Measurements from ENCODE around the gene SPTB. TPM values are rescaled to one million over a fixed set of nuclear protein-coding genes. Genes with fewer than 3 reads are reported as not detected.

The SPTB gene
- total RNA-seq, 1 experiment from 2014 or later, result not detected

- in situ Hi-C loops (cut with HindIII; ENCODE audit: low sequenced_read_pairs), result no loop called here
- DNase-seq (ENCODE audit: low spot score), result no peak
These were observed 153.7 kb downstream of the SPTB start for GRCh38 chr14:64725879-64726584.

DNA sequence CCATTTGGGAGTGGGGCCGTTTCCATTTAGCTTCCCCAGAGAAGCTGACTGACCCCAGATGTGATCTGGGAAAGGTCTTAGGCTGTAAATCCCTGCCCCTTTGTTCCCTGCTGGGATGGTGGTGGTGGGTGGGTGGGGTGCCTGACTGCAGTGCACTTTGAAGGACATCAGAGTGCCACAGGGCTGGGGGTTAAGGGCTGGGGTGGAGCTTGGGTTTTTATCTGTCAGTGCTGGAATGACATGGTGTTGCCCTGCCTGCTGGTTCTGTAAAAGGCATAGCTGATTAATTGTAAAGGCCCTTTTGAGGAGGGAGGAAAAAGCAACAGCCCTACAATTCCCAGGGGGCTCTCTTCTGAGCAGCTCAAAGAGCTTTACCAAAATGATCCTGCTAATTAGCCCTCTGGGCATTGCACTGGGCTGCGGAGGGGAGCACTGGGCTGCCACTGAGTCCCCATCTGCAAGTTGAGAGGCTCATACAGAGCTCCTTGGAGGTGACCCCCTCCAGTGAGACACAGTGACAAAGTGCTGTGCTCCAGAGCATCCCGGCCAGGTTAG lies 154.4 kb downstream of the SPTB start:
- no peak for DNase-seq (ENCODE audit: low spot score)
- in situ Hi-C loops (cut with HindIII; ENCODE audit: low sequenced_read_pairs), result no loop called here

DNA sequence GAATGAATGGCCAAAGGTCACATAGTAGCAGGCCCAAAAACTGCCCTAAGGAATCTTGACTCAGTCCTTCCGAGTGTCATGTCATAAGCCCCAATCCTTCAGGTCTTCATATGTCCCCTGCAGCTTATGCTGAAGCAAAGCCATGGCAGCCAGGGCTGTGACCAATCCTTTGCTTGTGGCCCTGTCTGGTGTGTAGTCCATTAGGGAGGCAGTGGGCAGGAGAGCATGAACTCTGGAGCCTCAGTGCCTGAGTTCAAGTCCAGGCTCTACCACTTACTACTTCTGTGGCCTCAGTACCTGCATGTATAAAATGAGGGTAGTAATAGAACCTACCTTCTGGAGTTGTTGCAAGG lies 155.2 kb downstream of the SPTB start:
- in situ Hi-C loops (cut with HindIII; ENCODE audit: low sequenced_read_pairs), result no loop called here

DNA sequence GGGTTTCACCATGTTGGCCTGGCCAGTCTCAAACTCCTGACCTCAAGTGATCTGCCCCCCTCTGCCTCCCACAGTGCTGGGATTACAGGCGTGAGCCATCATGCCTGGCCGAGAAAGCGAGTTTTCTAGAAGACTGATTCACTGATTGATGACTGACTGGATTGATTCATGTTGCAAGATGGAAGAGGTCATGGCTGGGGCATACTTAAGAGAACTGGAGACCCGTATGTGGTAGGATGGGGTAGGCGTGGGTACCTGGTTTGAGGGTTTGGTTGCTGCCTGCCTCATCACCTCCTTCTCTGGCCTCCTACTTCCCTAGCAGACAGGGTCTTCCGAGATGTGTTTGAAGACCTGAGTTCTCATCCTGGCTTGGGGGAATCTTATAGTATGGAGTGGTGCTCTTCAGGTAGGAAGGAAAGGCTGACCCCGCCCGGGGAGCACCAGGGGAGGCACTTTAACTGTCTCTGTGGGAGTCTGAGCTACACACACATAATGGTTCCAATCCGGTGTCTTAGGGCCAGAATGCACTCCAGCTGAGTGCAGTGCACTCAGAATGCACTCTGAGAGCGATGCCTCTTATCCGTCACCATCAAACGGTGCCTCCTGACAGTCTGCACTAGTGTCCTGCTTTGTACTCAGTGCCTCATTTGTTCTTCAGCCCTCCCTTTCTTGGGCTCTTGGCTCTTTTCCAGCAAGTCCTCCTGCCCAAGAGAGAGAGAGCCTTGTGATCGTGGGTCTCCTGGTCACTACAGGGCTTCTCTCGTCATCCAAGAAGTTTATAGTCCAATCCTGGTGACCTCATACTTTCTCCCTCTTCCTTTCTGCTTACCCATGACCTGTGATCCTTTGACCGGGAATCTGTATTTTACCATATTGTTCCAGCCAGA lies 155.8 kb downstream of the SPTB start:
- DNase-seq (ENCODE audit: low spot score), result no peak
- in situ Hi-C loops (cut with HindIII; ENCODE audit: low sequenced_read_pairs), result no loop called here

More for the DNA sequence above, 155.2 kb downstream of the SPTB start:
- DNase-seq (ENCODE audit: low spot score), result no peak

- in situ Hi-C loops (cut with HindIII; ENCODE audit: low sequenced_read_pairs), result no loop called here
- no peak for DNase-seq (ENCODE audit: low spot score)
These were observed 156.8 kb downstream of the SPTB start for GRCh38 chr14:64722842-64723447.

DNA sequence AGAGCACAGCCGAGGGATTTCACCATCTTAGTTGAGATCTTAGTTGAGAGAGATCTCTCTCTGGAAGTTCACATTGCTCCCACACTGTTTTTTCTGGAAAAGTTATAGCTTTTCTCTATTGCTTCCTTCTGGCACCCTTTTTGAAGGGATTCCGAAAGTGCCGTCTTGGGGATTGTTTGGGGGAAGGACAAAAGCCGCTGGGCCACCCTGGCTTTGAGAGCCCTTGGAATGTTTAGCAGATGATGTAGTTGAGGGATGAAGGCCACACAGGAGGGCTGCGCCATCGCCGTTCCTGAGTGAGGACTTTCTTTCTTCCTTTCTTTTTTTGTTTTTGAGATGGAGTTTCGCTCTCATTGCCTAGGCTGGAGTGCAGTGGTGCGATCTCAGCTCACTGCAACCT lies 157.8 kb downstream of the SPTB start:
- in situ Hi-C loops (cut with HindIII; ENCODE audit: low sequenced_read_pairs), result no loop called here
- DNase-seq (ENCODE audit: low spot score), result no peak

- in situ Hi-C loops (cut with HindIII; ENCODE audit: low sequenced_read_pairs), result no loop called here
- no peak for DNase-seq (ENCODE audit: low spot score)
These were observed 158.3 kb downstream of the SPTB start for GRCh38 chr14:64721391-64721791.

DNA sequence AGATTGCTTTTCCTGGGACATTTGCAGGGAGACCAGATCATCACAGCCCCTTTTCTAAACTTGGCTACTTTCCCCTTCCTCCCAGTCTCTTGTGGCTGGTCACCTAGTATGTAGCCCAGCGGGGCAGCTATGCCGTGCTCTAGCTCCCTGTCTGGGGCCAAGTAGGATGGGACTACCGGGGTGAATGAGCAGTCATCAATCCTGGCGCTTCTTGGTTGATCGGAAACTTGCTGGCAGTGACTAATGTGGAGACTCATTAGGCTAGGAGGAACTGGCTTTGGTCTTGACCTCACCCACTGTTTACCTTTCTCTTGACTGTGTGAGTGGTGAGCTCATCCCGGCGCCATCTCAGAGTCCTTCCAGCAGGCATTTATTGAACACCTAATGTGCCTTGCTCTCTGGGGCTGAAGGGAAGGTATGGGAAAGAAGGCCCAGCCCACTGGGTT lies 159.6 kb downstream of the SPTB start:
- no peak for DNase-seq (ENCODE audit: low spot score)
- in situ Hi-C loops (cut with HindIII; ENCODE audit: low sequenced_read_pairs), result no loop called here

DNA sequence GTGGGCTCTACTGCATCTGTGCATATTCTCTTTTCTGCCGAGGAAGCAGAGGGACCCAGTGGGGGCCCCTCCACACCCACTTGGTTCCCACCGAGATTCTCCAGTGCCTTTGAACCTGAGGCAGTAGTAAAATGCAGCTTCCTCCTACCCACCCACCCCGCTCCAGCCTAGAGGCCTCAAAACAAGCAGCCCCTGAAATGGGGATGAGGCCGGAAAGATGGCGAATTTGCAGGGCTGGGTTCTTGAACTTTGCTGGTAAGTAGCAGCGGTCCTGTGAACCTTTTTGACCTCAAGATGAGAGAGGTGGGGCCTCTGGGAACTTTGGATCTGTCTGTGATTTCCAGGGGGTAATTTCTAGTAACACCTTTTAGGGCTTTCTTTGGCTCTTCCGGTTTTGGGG lies 160.1 kb downstream of the SPTB start:
- no peak for DNase-seq (ENCODE audit: low spot score)

GRCh38 chr14:64718762-64719161 lies 160.9 kb downstream of the SPTB start:
- in situ Hi-C loops (cut with HindIII; ENCODE audit: low sequenced_read_pairs), result no loop called here
- no peak for DNase-seq (ENCODE audit: low spot score)

More for the DNA sequence above, 160.1 kb downstream of the SPTB start:
- in situ Hi-C loops (cut with HindIII; ENCODE audit: low sequenced_read_pairs), result no loop called here

DNA sequence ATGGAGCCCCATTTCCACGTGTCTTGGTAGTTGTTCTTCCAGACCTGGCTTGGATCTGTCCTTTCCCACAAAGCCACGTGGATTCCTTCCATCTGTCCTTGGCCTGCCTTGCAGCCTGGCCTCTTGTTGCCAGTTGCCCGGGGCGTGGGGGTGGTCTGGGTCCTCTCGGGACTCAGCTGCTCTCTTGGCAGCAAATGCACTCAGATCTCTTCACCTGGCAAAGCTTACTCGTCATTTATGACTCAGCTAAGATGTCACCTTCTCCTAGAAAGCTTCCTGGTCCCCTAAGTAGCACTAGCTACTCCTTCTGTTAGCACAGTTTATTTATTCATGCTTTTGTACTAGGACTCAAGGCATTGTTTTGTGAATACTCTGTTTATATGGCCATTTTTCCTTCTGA lies 161.8 kb downstream of the SPTB start:
- peak; percentile 67 for DNase-seq (ENCODE audit: low spot score)
- in situ Hi-C loops (cut with HindIII; ENCODE audit: low sequenced_read_pairs), result no loop called here

DNA sequence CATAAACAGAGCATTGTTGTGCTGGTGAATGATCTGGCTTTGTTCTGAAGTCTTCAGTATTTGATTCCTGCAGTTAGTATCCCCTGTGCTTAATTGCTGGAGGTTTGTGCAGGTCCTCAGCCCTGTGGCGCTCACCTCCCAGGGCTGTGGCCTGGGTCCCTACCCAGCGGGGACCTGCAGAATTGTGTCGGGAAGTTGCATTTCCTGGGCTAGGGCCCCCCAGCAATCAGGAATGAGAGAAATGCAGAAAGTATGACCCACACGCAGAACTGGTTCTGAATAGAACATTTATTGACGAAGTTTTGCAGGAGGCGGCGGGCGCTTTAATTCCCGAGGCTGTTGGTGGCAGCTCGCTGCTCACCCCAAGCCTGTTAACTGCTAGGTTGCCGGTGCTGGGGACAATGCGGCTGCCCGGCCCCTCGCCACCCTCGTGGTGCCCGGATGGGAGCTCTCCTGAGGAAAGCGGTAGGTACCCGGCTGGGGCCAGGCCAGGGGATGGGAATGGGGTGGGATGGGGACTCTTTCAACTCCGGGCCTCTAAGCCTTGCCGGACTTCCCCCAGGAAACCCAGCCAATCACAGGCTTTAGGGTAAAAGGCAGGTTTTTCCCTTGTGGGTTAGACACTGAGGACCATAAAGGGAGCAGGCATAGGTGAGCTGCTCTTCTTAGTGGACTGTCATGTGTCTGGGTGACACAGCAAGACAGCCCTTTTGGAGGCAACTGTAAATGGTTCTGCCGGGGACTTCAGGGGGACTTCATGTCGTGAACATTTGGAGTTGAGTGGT lies 163.9 kb downstream of the SPTB start:
- in situ Hi-C loops (cut with HindIII; ENCODE audit: low sequenced_read_pairs), result no loop called here
- DNase-seq (ENCODE audit: low spot score), result no peak

DNA sequence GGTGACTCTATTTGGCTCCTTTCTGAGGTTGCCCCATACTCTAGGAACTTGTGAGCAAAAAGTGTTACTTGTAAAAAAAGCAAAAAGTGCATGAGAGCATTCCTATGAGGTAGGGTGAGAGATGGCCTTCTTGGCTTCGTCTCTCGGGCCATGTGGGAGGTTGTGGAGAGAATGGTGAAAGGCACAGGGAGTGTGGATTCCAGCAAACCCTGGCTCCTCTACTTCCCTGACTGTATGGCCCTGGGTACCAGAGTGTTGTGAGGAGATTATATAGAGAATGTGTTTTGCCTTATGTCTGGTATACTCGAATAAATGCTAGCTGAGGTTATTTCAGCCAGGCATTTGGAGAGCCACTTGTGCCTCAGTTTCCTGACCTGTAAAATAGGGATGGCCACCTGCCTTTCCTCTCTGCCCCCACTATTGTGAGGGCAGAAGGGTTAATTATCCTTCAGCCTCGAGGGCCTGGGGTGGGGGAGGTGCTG lies 164.5 kb downstream of the SPTB start:
- in situ Hi-C loops (cut with HindIII; ENCODE audit: low sequenced_read_pairs), result no loop called here
- DNase-seq (ENCODE audit: low spot score), result no peak

- no peak for DNase-seq (ENCODE audit: low spot score)
- in situ Hi-C loops (cut with HindIII; ENCODE audit: low sequenced_read_pairs), result no loop called here
These were observed 165.2 kb downstream of the SPTB start for GRCh38 chr14:64714432-64715025.

DNA sequence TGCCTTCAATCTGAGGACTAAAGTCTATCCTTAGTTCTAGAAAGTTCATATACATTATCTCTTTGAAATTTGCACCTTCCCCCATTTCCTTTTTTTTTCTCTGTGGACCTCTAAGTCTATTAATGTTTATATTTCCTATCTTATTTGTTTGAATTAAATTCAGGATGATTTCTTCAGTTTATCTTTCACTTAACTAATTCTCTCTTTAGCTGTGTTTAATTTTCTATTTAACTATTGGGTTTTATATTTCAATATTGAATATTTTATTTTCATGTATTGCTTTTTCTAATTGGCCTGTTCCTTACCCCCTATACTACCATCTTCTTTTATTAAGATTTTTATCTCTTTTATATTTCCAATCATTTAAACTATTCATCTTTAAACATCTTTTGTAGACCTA lies 166.0 kb downstream of the SPTB start:
- DNase-seq (ENCODE audit: low spot score), result no peak
- in situ Hi-C loops (cut with HindIII; ENCODE audit: low sequenced_read_pairs), result no loop called here

DNA sequence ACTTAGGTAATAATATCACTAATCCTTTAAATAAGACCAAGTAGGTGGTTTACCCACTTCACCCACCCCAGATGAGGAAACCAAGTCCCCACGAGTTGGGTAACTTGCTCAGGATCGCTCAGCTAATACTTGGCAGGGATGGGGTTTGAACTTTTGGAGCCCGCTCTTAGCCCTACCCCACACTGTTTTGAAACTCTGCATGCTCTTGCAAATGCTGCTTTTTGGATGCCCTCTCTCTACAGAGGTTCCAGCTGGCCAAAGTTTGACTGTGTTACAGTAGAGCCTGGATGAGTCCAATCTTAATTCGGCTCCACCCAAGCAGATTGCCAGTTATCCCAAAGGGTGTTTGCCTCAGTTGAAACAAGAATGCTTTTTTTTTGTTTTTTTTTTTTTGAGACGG lies 168.7 kb downstream of the SPTB start:
- DNase-seq (ENCODE audit: low spot score), result no peak
- in situ Hi-C loops (cut with HindIII; ENCODE audit: low sequenced_read_pairs), result no loop called here

- DNase-seq (ENCODE audit: low spot score), result no peak
- in situ Hi-C loops (cut with HindIII; ENCODE audit: low sequenced_read_pairs), result no loop called here
These were observed 170.6 kb downstream of the SPTB start for GRCh38 chr14:64709126-64709525.

GRCh38 chr14:64708148-64709004 lies 171.3 kb downstream of the SPTB start:
- in situ Hi-C loops (cut with HindIII; ENCODE audit: low sequenced_read_pairs), result no loop called here
- no peak for DNase-seq (ENCODE audit: low spot score)
